ENCODE measurements around the gene GMIP. TPM values are rescaled to one million over a fixed set of nuclear protein-coding genes. Genes with fewer than 3 reads are reported as not detected.

The GMIP gene
- total and polyA plus RNA-seq, 2 of the 4 experiments (the other 2 are of a cell fraction) = 4.1 to 11.0 TPM

GRCh38 chr19:19642506-19643157, 825 bp downstream of the GMIP start (continued):
- no peak for TF ChIP-seq ELK1 (IDR thresholded peaks at IDR 0.05; ENCODE audit: borderline replicate concordance, low read depth, low read length)

GRCh38 chr19:19637523-19638251, 5.8 kb downstream of the GMIP start:
- BruUV-seq (replicated peaks) = no TSS peak
- no peak for DNase-seq
- no peaks in the 10 kb centered on the region for H3K27me3 ChIP-seq (ENCODE audit: control insufficient read depth, insufficient read depth, low read length)
- WGBS, 2 experiments (ENCODE audit: extremely low coverage in 2 of 2, insufficient read length in 1 of 2) = 85% methylated on average over 22 of the region's 53 CpGs; no CpG with 5 or more reads in 1 of the 2 experiments
- H3K9me3 ChIP-seq (ENCODE audit: control insufficient read depth, insufficient read depth, low read length) = no peaks in the 10 kb centered on the region
- no peak overlapping the region for H3K18ac ChIP-seq (ENCODE audit: low read depth, low read length)
- H3K4ac ChIP-seq (ENCODE audit: low read depth, low read length) = no peak overlapping the region
- H3K36me3 ChIP-seq (ENCODE audit: control insufficient read depth, insufficient read depth, low read length) = peaks cover 41% of the 10 kb centered on the region
- ChIA-PET CTCF (interaction anchor here (0.6 kb wide), 1 partner anchor 12 kb away, joined by 4 read pairs; no protein-coding TSS in a partner anchor), POLR2A (ENCODE audit: unreplicated experiment) (no interaction called here)
- no peak overlapping the region for H3K23ac ChIP-seq (ENCODE audit: low read depth, low read length)
- H2BK5ac ChIP-seq (ENCODE audit: low read depth, low read length, poor library complexity, severe bottlenecking) = no peak overlapping the region
- H3K4me1 ChIP-seq (ENCODE audit: control insufficient read depth, insufficient read depth, low read length) = 0 out of 2 replicates have a peak, but pooled peaks cover 2% of the 10 kb centered on the region
- no peak overlapping the region for H3K4me2 ChIP-seq (ENCODE audit: low read depth, low read length)
- no peak overlapping the region for H3K27ac ChIP-seq (ENCODE audit: insufficient read depth, low read length)
- H3K14ac ChIP-seq (replicated peaks; ENCODE audit: low read depth, low read length) = no peak overlapping the region
- in situ Hi-C loops (cut with MboI; ENCODE audit: low sequenced_read_pairs) (loop anchor here (25.0 kb wide), 1 partner anchor 250 kb away; no protein-coding TSS in a partner anchor), dilution Hi-C loops (cut with HindIII; ENCODE audit: low sequenced_read_pairs, unreplicated experiment) (no loop called here), intact Hi-C loops (cut with micrococcal nuclease) (no loop called here)
- no peak overlapping the region for H3K9ac ChIP-seq (ENCODE audit: low read depth, low read length)
- H4K20me1 ChIP-seq (ENCODE audit: insufficient read depth, low read length) = no peaks in the 10 kb centered on the region
- H3K56ac ChIP-seq (ENCODE audit: extremely low read depth, insufficient read depth, low read length) = no peak overlapping the region
- no peak overlapping the region for H3K4me3 ChIP-seq (ENCODE audit: insufficient read depth, low read depth, low read length)
- no peak overlapping the region for H2AFZ ChIP-seq (replicated peaks; ENCODE audit: low read length, poor library complexity)
- peaks cover 3% of the 10 kb centered on the region; the same call in 1 of the 2 replicates for H3K9me1 ChIP-seq (ENCODE audit: insufficient read depth, low read length)
- no peak for ATAC-seq (ENCODE audit: low read depth)
- no peak overlapping the region for H4K91ac ChIP-seq (ENCODE audit: insufficient read depth, low read depth, low read length)
- no peak overlapping the region for H2BK120ac ChIP-seq (ENCODE audit: low read depth, low read length)
- H2BK15ac ChIP-seq (ENCODE audit: low read depth, low read length) = no peak overlapping the region
- H4K8ac ChIP-seq (ENCODE audit: low read depth in 2 of 2, low read length in 2 of 2) = no peak overlapping the region
- H2AK9ac ChIP-seq (replicated peaks; ENCODE audit: low read depth, low read length, poor library complexity) = no peak overlapping the region
- no peak overlapping the region for H4K5ac ChIP-seq (ENCODE audit: low read depth, low read length)
- no peak overlapping the region for H2BK20ac ChIP-seq (ENCODE audit: low read depth, low read length)
- H3K79me1 ChIP-seq (ENCODE audit: low read depth in 1 of 2, low read length in 2 of 2) = peaks cover 3 to 13% of the 10 kb centered on the region in 2 experiments
- no peak overlapping the region for H2AK5ac ChIP-seq (ENCODE audit: low read depth, low read length)
- TF ChIP-seq USF2 (IDR thresholded peaks at IDR 0.05; ENCODE audit: low read depth, low read length) = no peak
- no peak for TF ChIP-seq RCOR1 (IDR thresholded peaks at IDR 0.05; ENCODE audit: insufficient replicate concordance, low read length)
- no peak for TF ChIP-seq MXI1 (IDR thresholded peaks at IDR 0.05; ENCODE audit: borderline replicate concordance, low read depth, low read length)
- no peak for TF ChIP-seq CHD1 (IDR thresholded peaks at IDR 0.05; ENCODE audit: low read depth, low read length)
- no peak for TF ChIP-seq SMC3 (IDR thresholded peaks at IDR 0.05; ENCODE audit: low read depth, low read length)
- no peak for TF ChIP-seq FOS (IDR thresholded peaks at IDR 0.05; ENCODE audit: low read depth, low read length)
- no peak for TF ChIP-seq RFX5 (IDR thresholded peaks at IDR 0.05; ENCODE audit: low read depth, low read length)
- no peak for TF ChIP-seq CTCF (conservative IDR thresholded peaks at IDR 0.05; ENCODE audit: low read depth, low read length)
